ENCODE measurements around the gene MED12L.
"Not testable (repeated sequence)": the region's sequence is repeated elsewhere in the genome, so short reads cannot be mapped to it uniquely, and the experiment has no call there.

MED12L gene

DNA sequence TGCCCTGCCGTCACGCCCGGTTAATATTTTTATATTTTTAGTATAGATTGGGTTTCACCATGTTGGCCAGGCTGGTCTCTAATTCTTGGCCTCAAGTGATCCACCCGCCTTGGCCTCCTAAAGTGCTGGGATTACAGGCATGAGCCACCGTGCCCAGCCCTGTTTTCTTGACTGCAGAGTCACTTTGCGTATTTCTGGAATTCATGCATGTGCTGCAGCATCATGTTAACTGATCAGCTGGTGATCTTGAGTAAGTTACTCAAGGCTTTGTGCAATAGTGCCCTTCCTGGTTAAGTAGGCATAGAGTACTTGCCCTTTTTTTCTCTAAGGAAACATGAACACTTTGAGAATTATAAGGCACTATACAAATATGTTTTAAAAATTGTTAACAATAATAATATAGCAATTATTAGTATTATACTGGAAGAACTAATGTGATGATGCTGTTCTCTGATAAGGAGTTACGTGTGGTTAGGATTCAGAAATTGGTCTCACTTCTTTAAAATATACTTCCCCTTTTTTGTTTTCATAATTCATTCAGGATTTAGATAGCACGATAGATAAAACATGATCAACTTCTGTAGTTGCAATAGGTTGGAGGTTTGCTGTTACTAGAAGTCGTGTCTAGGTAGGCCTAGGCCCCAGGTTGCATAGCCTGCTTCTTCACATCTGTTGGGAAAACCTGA, 83.9 kb downstream of the MED12L start:
- Histone ChIP-seq H3K27me3 (ENCODE audit: control insufficient read depth in 5 of 5, insufficient read depth in 4 of 5, low read length in 5 of 5) (no peaks in the 10 kb centered on the region), H3K9ac (ENCODE audit: low read length in 5 of 5) (no peak overlapping the region), H3K27ac (ENCODE audit: low read depth, low read length) (no peak overlapping the region), H3K9me3 (ENCODE audit: control insufficient read depth in 5 of 5, low read length in 5 of 5) (no peaks in the 10 kb centered on the region), H3K36me3 (ENCODE audit: control insufficient read depth in 5 of 5, insufficient read depth in 5 of 5, low read length in 5 of 5) (no peaks in the 10 kb centered on the region), H3K4me1 (ENCODE audit: control insufficient read depth in 5 of 5, insufficient read depth in 5 of 5, low read length in 5 of 5) (peaks cover 0 to 19% (median 3%) of the 10 kb centered on the region in 5 donors), H3K4me3 (ENCODE audit: low read depth in 1 of 5, low read length in 5 of 5) (no peak overlapping the region)

DNA sequence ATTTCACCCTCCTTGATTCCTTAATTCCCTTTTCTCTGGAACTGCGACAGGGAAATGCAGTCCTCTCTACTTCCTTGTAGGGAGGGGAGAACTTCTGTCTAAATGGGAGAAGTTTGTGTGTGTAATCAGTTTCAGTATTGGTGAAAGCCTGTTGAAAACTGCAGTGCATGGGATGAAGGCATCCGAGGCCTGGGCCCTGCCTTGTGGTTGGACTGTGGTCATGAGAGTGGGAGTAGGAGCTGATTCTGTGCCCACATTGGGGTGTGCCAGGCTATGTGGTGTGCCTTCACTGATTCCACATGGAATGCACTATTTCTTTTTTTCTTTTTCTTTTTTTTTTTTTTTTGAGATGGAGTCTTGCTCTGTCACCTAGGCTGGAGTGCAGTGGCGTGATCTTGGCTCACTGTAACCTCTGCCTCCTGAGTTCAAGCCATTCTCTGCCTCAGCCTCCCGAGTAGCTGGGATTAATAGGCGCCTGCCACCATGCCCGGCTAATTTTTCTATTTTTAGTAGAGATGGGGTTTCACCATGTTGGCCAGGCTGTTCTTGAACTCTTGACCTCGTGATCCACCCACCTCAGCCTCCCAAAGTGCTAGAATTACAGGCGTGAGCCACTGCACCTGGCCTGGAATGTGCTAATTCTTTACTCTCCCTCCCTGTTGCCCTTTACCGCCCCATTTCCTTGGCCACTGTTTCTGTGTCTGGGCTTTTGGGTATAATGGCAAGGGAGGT, 84.7 kb downstream of the MED12L start:
- not testable (repeated sequence) for H3K4me3 ChIP-seq (ENCODE audit: low read depth in 1 of 5, low read length in 5 of 5); H3K27me3 ChIP-seq (ENCODE audit: control insufficient read depth in 5 of 5, insufficient read depth in 4 of 5, low read length in 5 of 5); H3K27ac ChIP-seq (ENCODE audit: low read depth, low read length); H3K36me3 ChIP-seq (ENCODE audit: control insufficient read depth in 5 of 5, insufficient read depth in 5 of 5, low read length in 5 of 5); H3K9ac ChIP-seq (ENCODE audit: low read length in 5 of 5); H3K9me3 ChIP-seq (ENCODE audit: control insufficient read depth in 5 of 5, low read length in 5 of 5)
- peaks cover 0 to 19% (median 3%) of the 10 kb centered on the region in 5 donors for H3K4me1 ChIP-seq (ENCODE audit: control insufficient read depth in 5 of 5, insufficient read depth in 5 of 5, low read length in 5 of 5)

DNA sequence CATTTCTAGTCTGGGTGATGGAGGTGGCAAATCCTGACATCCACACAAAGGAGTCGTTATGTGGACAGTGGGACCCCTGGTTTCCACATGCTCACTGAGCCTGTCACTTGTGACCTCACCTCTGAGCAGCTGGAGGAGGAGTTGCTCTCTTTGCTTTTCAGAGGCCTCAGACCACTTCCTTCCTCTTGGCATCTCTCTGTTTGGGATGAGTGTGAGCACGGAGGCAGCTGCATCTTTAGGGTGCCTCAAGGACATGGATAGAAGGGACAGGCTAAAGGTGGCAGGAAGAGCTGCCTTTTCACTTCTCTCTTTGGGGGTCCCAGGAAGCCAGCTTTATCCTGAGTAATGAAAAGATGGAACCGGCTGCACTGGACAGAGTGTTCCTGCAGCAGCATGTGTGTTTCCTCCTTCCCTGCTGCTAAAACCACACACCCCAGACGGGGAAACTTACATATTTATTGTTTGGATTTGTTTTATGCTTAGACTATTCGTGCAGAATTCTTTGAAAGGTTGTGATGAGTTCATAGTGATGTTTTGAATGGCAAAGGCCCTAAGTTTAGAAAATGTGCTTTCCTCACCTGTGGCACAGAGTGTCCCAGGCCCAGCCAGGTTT, 85.8 kb downstream of the MED12L start:
- H3K4me1 ChIP-seq (ENCODE audit: control insufficient read depth in 5 of 5, insufficient read depth in 5 of 5, low read length in 5 of 5): peaks cover 0 to 19% (median 3%) of the 10 kb centered on the region in 5 donors
- no peaks in the 10 kb centered on the region for H3K27me3 ChIP-seq (ENCODE audit: control insufficient read depth in 5 of 5, insufficient read depth in 4 of 5, low read length in 5 of 5)
- H3K4me3 ChIP-seq (ENCODE audit: low read depth in 1 of 5, low read length in 5 of 5): no peak overlapping the region
- no peaks in the 10 kb centered on the region for H3K9me3 ChIP-seq (ENCODE audit: control insufficient read depth in 5 of 5, low read length in 5 of 5)
- H3K27ac ChIP-seq (ENCODE audit: low read depth, low read length): no peak overlapping the region
- no peaks in the 10 kb centered on the region for H3K36me3 ChIP-seq (ENCODE audit: control insufficient read depth in 5 of 5, insufficient read depth in 5 of 5, low read length in 5 of 5)
- no peak overlapping the region for H3K9ac ChIP-seq (ENCODE audit: low read length in 5 of 5)

DNA sequence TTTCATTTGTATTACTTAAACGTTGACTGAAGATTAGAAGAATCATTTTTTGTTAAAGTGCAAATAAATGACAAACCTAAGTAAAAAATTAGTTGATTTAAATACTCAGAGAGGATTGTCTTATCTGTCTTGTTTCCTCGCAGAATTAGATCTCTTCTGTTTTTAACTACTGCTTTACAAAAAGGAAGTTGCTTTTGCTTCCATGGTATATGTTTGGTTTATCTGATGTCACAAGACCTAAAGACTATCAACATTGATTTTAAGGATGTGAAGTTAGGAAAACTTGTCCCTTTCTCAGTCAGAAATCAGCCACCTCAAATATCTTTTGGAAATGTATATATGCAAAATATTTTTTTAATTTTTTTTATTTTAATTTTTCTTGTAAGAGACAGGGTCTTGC, 88.9 kb downstream of the MED12L start:
- no peak overlapping the region for H3K9ac ChIP-seq (ENCODE audit: low read length in 5 of 5)
- H3K4me1 ChIP-seq (ENCODE audit: control insufficient read depth in 5 of 5, insufficient read depth in 5 of 5, low read length in 5 of 5): peaks cover 0 to 19% (median 3%) of the 10 kb centered on the region in 5 donors
- H3K9me3 ChIP-seq (ENCODE audit: control insufficient read depth in 5 of 5, low read length in 5 of 5): no peaks in the 10 kb centered on the region
- no peaks in the 10 kb centered on the region for H3K27me3 ChIP-seq (ENCODE audit: control insufficient read depth in 5 of 5, insufficient read depth in 4 of 5, low read length in 5 of 5)
- H3K4me3 ChIP-seq (ENCODE audit: low read depth in 1 of 5, low read length in 5 of 5): no peak overlapping the region
- no peaks in the 10 kb centered on the region for H3K36me3 ChIP-seq (ENCODE audit: control insufficient read depth in 5 of 5, insufficient read depth in 5 of 5, low read length in 5 of 5)
- H3K27ac ChIP-seq (ENCODE audit: low read depth, low read length): no peak overlapping the region

DNA sequence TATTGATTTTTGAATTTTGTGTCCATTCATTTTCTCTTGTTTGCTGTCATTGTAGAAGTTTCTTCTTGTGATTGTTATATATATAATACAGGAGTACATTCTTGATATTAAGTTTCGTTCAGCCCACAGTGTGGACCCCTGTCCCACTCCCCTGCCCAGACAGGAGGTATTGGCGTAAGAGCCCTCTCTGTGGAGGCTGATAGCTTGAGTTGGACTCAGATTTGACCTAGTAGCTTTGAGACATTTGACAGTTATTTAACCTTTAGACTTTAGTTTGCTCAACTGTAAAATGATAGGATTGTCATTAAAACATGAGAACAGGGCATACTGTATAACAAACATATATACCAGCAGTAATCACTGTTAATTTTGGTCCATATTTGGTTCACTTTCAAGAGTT, 90.5 kb downstream of the MED12L start:
- Histone ChIP-seq H3K4me1 (ENCODE audit: control insufficient read depth in 5 of 5, insufficient read depth in 5 of 5, low read length in 5 of 5) (peaks cover 0 to 13% (median 0%) of the 10 kb centered on the region in 5 donors), H3K9ac (ENCODE audit: low read length in 5 of 5) (no peak overlapping the region), H3K27ac (ENCODE audit: low read depth, low read length) (no peak overlapping the region), H3K4me3 (ENCODE audit: low read depth in 1 of 5, low read length in 5 of 5) (no peak overlapping the region), H3K36me3 (ENCODE audit: control insufficient read depth in 5 of 5, insufficient read depth in 5 of 5, low read length in 5 of 5) (no peaks in the 10 kb centered on the region), H3K27me3 (ENCODE audit: control insufficient read depth in 5 of 5, insufficient read depth in 4 of 5, low read length in 5 of 5) (no peaks in the 10 kb centered on the region), H3K9me3 (ENCODE audit: control insufficient read depth in 5 of 5, low read length in 5 of 5) (no peaks in the 10 kb centered on the region)

DNA sequence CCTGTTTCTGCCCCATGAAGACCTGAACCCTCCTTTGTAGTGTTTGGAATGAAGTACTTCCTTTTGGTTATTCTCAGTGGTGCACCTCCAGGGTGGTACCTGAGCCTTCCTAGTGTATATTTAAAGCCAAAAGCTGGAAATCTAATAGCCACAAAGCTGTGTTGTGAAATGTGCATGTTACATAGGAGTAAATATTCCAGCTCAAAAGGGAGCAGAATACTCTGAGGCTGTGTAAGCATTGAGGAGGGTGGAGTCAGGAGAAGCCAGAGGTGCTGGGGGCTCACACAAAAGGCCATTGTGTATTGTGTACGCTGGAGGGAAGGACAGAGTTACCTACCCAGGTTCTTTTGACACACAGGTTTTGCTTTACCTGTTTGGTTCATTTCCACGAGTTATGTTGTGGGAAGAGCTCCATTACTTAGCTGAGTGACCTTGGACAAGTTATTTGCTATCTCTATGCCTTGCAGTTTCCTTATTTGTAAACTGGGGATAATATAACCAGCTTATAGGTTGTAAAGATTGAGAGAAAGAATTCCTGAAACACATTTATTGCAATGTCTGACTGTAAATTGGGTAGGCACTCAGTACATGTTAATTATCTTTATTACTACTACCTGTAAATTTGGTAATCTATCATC, 92.9 kb downstream of the MED12L start:
- Histone ChIP-seq H3K4me1 (ENCODE audit: control insufficient read depth in 5 of 5, insufficient read depth in 5 of 5, low read length in 5 of 5) (peaks cover 0 to 6% (median 0%) of the 10 kb centered on the region in 5 donors), H3K9me3 (ENCODE audit: control insufficient read depth in 5 of 5, low read length in 5 of 5) (no peaks in the 10 kb centered on the region), H3K36me3 (ENCODE audit: control insufficient read depth in 5 of 5, insufficient read depth in 5 of 5, low read length in 5 of 5) (no peaks in the 10 kb centered on the region), H3K27me3 (ENCODE audit: control insufficient read depth in 5 of 5, insufficient read depth in 4 of 5, low read length in 5 of 5) (peaks cover 0 to 4% (median 0%) of the 10 kb centered on the region in 5 donors), H3K27ac (ENCODE audit: low read depth, low read length) (no peak overlapping the region), H3K4me3 (ENCODE audit: low read depth in 1 of 5, low read length in 5 of 5) (no peak overlapping the region), H3K9ac (ENCODE audit: low read length in 5 of 5) (no peak overlapping the region)

DNA sequence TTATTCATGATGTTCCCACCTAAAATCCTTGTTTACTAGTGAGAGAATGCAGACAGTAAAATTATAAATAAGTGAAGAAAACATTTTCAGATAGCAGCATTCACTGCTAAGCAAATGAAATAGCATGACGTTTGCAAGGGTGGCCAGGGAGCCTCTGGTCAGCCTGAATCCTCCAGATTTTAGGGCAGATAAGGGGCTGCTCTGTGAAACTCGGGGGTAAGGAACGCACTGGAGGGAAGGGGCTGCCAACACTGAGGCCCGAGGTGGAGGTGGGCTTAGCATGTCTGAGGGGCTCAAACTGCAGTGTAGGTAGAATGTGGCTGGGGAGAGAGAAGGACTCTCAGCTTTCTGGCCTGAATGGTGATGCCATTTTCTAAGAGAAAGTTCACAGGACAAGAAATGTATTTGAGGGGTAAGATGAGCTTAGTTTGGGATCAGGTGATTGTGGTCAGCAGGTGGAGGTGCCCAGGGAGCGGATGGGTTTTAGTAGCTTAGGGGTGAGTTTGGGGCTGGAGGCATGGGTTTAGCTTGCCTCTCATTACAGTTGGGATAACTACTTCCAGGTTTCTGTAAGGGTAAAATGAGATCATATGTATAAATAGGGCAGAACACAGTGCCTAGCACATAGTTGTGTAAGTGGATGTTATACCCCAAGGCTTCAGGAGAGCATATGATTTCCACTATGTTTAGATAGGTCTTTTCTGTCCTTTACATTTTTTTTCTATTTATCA, 97.0 kb downstream of the MED12L start:
- H3K9ac ChIP-seq (ENCODE audit: low read length in 5 of 5): no peak overlapping the region
- peaks cover 0 to 4% (median 0%) of the 10 kb centered on the region in 5 donors for H3K27me3 ChIP-seq (ENCODE audit: control insufficient read depth in 5 of 5, insufficient read depth in 4 of 5, low read length in 5 of 5)
- H3K4me1 ChIP-seq (ENCODE audit: control insufficient read depth in 5 of 5, insufficient read depth in 5 of 5, low read length in 5 of 5): peaks cover 0 to 7% (median 0%) of the 10 kb centered on the region in 5 donors
- H3K9me3 ChIP-seq (ENCODE audit: control insufficient read depth in 5 of 5, low read length in 5 of 5): no peaks in the 10 kb centered on the region
- no peaks in the 10 kb centered on the region for H3K36me3 ChIP-seq (ENCODE audit: control insufficient read depth in 5 of 5, insufficient read depth in 5 of 5, low read length in 5 of 5)
- H3K4me3 ChIP-seq (ENCODE audit: low read depth in 1 of 5, low read length in 5 of 5): no peak overlapping the region
- no peak overlapping the region for H3K27ac ChIP-seq (ENCODE audit: low read depth, low read length)

DNA sequence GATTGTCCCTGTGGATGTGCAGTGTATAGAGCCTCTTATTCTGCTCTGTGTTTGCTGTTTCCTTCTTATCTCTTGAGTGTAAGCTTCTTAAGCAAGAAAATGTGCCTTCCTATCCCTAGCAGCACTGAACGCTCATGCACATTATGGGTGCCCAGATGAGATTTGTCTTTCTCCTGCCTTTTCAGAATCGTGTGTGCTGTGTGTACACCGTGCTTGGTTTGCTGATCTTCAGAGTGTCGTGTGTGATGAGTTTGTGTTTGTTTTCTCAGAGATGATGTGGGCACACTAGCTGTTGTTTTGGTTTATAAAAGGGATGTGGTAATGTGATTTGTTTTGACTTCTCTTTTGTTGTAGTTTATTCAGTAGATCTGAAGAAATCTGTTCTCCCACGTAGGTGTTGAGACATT, 97.8 kb downstream of the MED12L start:
- H3K9ac ChIP-seq (ENCODE audit: low read length in 5 of 5): no peak overlapping the region
- H3K4me1 ChIP-seq (ENCODE audit: control insufficient read depth in 5 of 5, insufficient read depth in 5 of 5, low read length in 5 of 5): peaks cover 0 to 7% (median 0%) of the 10 kb centered on the region in 5 donors
- H3K27me3 ChIP-seq (ENCODE audit: control insufficient read depth in 5 of 5, insufficient read depth in 4 of 5, low read length in 5 of 5): peaks cover 0 to 4% (median 0%) of the 10 kb centered on the region in 5 donors

DNA sequence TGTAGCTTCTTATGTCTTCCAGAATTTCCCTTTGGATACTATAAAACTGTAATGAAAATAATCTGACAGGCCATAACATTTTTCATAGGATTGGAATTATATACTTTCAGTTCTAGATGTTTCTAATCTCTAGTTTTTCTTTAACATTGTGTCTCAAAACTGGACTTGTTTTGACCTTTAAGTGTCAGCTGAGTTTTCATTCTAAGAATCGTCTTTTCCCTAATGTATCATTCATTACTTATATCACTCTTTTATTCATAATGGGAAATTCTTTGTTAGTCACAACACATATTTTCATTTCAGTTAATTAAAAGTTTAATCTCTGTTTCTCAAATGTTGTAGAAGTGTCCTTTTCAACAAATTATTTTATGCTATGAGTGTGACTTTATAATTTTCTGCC, 105.6 kb downstream of the MED12L start:
- Histone ChIP-seq H3K9me3 (ENCODE audit: control insufficient read depth in 5 of 5, low read length in 5 of 5) (no peaks in the 10 kb centered on the region), H3K9ac (ENCODE audit: low read length in 5 of 5) (no peak overlapping the region), H3K36me3 (ENCODE audit: control insufficient read depth in 5 of 5, insufficient read depth in 5 of 5, low read length in 5 of 5) (peaks cover 0 to 3% (median 0%) of the 10 kb centered on the region in 5 donors), H3K27me3 (ENCODE audit: control insufficient read depth in 5 of 5, insufficient read depth in 4 of 5, low read length in 5 of 5) (no peaks in the 10 kb centered on the region), H3K4me1 (ENCODE audit: control insufficient read depth in 5 of 5, insufficient read depth in 5 of 5, low read length in 5 of 5) (peaks cover 0 to 3% (median 0%) of the 10 kb centered on the region in 5 donors), H3K27ac (ENCODE audit: low read depth, low read length) (no peak overlapping the region), H3K4me3 (ENCODE audit: low read depth in 1 of 5, low read length in 5 of 5) (no peak overlapping the region)

More for the DNA sequence above, 97.8 kb downstream of the MED12L start:
- no peaks in the 10 kb centered on the region for H3K9me3 ChIP-seq (ENCODE audit: control insufficient read depth in 5 of 5, low read length in 5 of 5)
- H3K4me3 ChIP-seq (ENCODE audit: low read depth in 1 of 5, low read length in 5 of 5): no peak overlapping the region
- H3K27ac ChIP-seq (ENCODE audit: low read depth, low read length): no peak overlapping the region
- no peaks in the 10 kb centered on the region for H3K36me3 ChIP-seq (ENCODE audit: control insufficient read depth in 5 of 5, insufficient read depth in 5 of 5, low read length in 5 of 5)

All from subcutaneous abdominal adipose tissue (tissue), 5 donors.